RWPE1 (cell line): ENCODE results near the gene CDH6.
A peak's percentile ranks its signal among the peaks of the same experiment; 100 is the strongest.

Experiments
- CTCF ChIA-PET: fragments of 350-600 bp; sonication (Branson Sonifier 250); formaldehyde crosslinking; extraction: SDS; loops from one replicate; lab custom pipeline; 2021; lab: Yijun Ruan, JAX
- POLR2A ChIA-PET: fragments of 400-600 bp; formaldehyde crosslinking; extraction: SDS; loops from one replicate; lab custom pipeline; 2020; ENCODE audit warnings: antibody characterized with exemption; ENCODE audit not compliant: low non-redundant PET; lab: Yijun Ruan, JAX
- DNase-seq: peaks from one replicate; pipeline ENCODE4 v3.0.0; 2012; ENCODE audit warnings: low spot score
- H3K27ac ChIP-seq: fragments of 450-650 bp; 2 replicates; pipeline ENCODE4 v1.5.1; 2017
- TF ChIP-seq, protein P1 (sequence below): fragments of 450-650 bp; conservative IDR thresholded peaks from 2 replicates; pipeline ENCODE4 v1.5.1; 2017; ENCODE audit warnings: low read depth, mild to moderate bottlenecking

Gene CDH6

DNA sequence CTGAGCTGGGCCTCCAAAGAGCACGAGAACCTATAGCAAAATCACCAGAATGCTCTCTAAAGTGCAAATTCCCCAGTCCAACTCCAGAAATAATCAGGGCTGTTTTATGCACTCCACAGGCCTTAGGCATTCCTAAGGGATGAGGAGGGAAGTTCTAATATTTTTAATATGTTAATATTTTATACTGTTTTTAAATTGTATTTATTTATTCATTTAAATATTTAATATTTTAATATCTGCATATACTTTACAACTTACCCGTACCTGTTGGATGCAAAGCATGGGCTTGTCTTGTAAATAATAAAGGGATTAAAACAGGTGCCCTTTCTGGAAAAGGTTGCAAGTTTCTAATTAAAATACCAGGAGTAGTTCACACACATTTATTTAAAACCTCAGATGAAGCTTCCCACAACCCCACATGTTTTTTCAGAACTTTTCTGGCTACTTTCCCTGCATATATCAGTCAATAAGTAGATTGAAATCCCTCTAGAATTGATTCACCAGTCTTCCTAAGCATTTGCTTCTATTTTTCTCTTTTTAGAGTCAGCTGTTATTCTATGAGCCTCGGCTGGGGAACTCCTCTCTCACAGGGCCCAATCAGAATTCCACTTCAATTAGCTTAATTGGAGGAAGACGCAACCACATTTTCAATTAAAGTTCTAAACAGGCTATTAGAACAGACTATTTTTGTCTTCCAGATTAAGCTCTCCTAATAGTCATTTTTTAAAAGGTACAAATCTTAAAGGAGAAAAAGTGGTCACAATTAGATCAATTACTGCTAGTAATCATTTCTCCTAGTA lies 140.8 kb downstream of the CDH6 start:
- no peak overlapping the region for H3K27ac ChIP-seq
- ChIA-PET CTCF (interaction anchor here (0.7 kb wide), 1 partner anchor 9 kb away, joined by 3 read pairs; no protein-coding TSS in a partner anchor), POLR2A (no interaction called here)
- TF ChIP-seq, protein P1, sequence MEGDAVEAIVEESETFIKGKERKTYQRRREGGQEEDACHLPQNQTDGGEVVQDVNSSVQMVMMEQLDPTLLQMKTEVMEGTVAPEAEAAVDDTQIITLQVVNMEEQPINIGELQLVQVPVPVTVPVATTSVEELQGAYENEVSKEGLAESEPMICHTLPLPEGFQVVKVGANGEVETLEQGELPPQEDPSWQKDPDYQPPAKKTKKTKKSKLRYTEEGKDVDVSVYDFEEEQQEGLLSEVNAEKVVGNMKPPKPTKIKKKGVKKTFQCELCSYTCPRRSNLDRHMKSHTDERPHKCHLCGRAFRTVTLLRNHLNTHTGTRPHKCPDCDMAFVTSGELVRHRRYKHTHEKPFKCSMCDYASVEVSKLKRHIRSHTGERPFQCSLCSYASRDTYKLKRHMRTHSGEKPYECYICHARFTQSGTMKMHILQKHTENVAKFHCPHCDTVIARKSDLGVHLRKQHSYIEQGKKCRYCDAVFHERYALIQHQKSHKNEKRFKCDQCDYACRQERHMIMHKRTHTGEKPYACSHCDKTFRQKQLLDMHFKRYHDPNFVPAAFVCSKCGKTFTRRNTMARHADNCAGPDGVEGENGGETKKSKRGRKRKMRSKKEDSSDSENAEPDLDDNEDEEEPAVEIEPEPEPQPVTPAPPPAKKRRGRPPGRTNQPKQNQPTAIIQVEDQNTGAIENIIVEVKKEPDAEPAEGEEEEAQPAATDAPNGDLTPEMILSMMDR = no peak
- DNase-seq = no peak

DNA sequence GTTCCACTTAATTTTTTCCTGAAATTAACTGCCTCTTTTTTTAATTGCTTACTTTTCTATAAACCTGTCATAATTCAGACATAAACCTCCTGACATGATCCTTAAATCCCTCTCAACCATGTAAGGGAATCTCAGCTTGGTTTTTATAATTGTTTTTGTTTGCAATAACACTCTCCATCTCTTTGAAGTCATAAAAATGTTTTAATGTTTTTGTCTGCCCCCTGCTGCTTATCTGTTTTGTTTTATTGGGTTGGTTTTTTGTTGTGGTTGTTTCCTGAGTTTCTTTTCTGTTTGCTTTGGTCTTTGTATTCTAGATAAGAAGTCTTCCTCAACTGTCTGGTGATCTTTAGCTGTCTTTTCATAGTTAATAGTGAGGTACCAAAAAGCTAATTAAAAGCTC lies 142.0 kb downstream of the CDH6 start:
- no peak overlapping the region for H3K27ac ChIP-seq
- TF ChIP-seq, protein P1 = no peak
- CTCF ChIA-PET = interaction anchor here (0.6 kb wide), 1 partner anchor 195 kb away, joined by 3 read pairs; no protein-coding TSS in a partner anchor
- DNase-seq = no peak
- POLR2A ChIA-PET = no interaction called here

DNA sequence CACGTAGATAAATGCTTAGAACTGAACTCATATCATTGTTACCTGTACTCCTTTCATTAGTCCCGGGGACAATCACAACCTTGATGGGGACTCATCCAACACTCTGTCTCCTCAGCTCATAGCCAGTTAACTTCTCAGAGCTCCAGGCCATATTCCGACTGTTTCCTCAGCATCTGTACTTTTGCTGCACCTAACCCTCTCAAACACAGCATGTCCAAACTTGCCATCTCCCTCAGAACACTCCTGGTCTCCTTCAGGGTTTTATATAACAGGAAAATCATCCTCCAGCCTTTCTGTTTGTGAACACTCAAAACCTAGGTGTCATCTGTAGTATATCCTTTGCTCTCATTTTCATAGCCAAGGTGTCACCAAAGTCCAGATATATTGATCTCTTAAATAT lies 150.5 kb downstream of the CDH6 start:
- CTCF ChIA-PET = interaction anchor here (0.5 to 0.6 kb wide), 2 partner anchors 9 to 14 kb away, joined by 3 to 9 read pairs; no protein-coding TSS in a partner anchor
- TF ChIP-seq, protein P1 = no peak
- H3K27ac ChIP-seq = no peak overlapping the region
- POLR2A ChIA-PET = no interaction called here
- DNase-seq = peak; percentile 20

DNA sequence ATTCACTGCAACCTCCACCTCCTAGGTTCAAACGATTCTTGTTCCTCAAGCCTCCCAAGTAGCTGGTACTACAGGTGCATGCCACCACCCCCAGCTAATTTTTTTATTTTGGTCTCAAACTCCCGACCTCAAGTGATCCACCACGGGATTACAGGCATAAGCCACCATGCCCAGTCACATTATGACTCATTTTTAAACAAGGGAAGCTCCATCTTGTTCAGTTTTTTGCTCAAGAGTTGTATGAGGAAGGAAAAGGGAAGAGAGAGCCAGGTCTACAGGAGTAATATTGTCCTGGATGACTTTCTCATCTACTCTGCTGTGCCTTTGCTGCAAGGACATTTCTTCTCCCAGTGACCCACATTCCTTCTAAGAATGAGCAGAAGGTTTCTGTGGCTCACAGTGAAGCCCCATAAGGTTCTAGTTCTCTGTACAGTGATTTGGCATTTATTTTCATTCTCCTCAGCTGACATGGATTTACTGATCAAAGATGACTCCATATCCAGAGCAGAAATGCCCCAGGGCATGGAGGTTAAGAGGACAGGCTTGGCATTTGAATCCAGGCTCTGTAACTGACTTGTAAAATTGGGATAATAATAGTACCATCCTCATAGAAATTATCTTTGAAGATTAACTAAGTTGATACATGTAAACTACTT lies 153.5 kb downstream of the CDH6 start:
- POLR2A ChIA-PET = no interaction called here
- no peak overlapping the region for H3K27ac ChIP-seq
- TF ChIP-seq, protein P1 = no peak
- DNase-seq = no peak
- CTCF ChIA-PET = no interaction called here

DNA sequence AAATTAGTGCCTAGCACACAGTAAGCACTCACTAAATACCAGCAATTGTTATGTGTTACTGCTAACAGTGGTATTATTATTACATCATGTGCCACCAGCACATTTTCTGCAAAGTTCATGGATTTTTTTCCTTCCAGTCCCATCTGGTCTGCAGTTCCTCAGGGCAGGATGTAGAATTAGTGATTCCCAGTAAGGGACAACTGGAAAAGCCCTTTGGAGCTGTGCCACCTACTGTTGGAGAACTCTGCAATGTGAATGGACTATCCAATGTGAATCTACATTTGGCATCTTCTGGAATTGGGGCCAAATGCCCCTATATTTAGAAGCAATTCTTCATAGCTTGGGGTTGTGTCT lies 154.0 kb downstream of the CDH6 start:
- H3K27ac ChIP-seq = no peak overlapping the region
- TF ChIP-seq, protein P1 = no peak
- no peak for DNase-seq
- POLR2A ChIA-PET = no interaction called here
- CTCF ChIA-PET = no interaction called here

DNA sequence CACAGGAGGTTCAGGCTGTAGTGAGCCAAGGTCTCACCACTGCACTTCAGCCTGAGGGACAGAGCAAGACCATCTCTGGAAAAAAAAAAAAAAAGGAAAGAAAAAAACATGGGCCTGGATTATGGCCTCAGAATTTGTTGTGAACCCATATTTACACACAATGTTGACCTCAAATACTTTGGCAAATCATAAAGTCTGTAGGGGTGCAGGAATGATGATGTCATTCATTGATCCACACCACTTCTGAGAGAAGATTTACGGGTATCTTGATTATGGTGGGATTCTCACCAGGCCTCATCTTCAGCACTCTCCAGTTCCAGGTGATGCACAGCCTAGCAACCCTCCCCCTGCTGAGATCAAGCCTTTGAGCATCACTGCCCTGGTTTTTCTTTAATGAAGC lies 156.9 kb downstream of the CDH6 start:
- TF ChIP-seq, protein P1 = no peak
- H3K27ac ChIP-seq = no peak overlapping the region
- no peak for DNase-seq
- POLR2A ChIA-PET = no interaction called here
- CTCF ChIA-PET = interaction anchor here (0.7 kb wide), 1 partner anchor 13 kb away, joined by 6 read pairs; no protein-coding TSS in a partner anchor
